ENCODE results near the gene RNASE11.
"Not testable (repeated sequence)": the region's sequence is repeated elsewhere in the genome, so short reads cannot be mapped to it uniquely, and the experiment has no call there.

Gene RNASE11

GRCh38 chr14:20578325-20578724 is 9.5 kb downstream of the RNASE11 start:
- no peak for DNase-seq

GRCh38 chr14:20572382-20572990 is 15.3 kb downstream of the RNASE11 start:
- not testable (repeated sequence) for DNase-seq

GRCh38 chr14:20570720-20571119 is 17.1 kb downstream of the RNASE11 start:
- not testable (repeated sequence) for DNase-seq

GRCh38 chr14:20569865-20570264 is 17.9 kb downstream of the RNASE11 start:
- DNase-seq = not testable (repeated sequence)

- DNase-seq = no peak
These were observed 18.7 kb downstream of the RNASE11 start for GRCh38 chr14:20569066-20569465.

- DNase-seq = no peak
These were observed 19.4 kb downstream of the RNASE11 start for GRCh38 chr14:20568393-20568792.

- DNase-seq = not testable (repeated sequence)
These were observed 20.6 kb downstream of the RNASE11 start for GRCh38 chr14:20567199-20567598.

- no peak for DNase-seq
These were observed 23.3 kb downstream of the RNASE11 start for GRCh38 chr14:20564501-20564997.

- no peak for DNase-seq
These were observed 23.8 kb downstream of the RNASE11 start for GRCh38 chr14:20563971-20564370.

GRCh38 chr14:20560961-20561360 is 26.8 kb downstream of the RNASE11 start, which contains the start of gene RNASE9:
TSS of gene RNASE9 (minus strand) at chr14:20561047.
- DNase-seq = no peak

- DNase-seq = no peak
These were observed 28.3 kb downstream of the RNASE11 start for GRCh38 chr14:20559461-20559904.

- no peak for DNase-seq
These were observed 30.6 kb downstream of the RNASE11 start for GRCh38 chr14:20557212-20557542.

GRCh38 chr14:20556500-20557211 is 31.1 kb downstream of the RNASE11 start:
- no peak for DNase-seq

GRCh38 chr14:20555845-20556244 is 32.0 kb downstream of the RNASE11 start:
- DNase-seq = no peak

GRCh38 chr14:20553024-20553423 is 34.8 kb downstream of the RNASE11 start:
- no peak for DNase-seq

- no peak for DNase-seq
These were observed 36.2 kb downstream of the RNASE11 start for GRCh38 chr14:20551606-20552005.

GRCh38 chr14:20550926-20551325 is 36.9 kb downstream of the RNASE11 start:
- no peak for DNase-seq

- no peak for DNase-seq
These were observed 39.2 kb downstream of the RNASE11 start for GRCh38 chr14:20548414-20549158.

GRCh38 chr14:20546877-20547276 is 40.9 kb downstream of the RNASE11 start:
- DNase-seq = no peak

- DNase-seq = no peak
These were observed 47.9 kb downstream of the RNASE11 start for GRCh38 chr14:20539906-20540305.
